GM18868 (cell line): ENCODE data around the gene HYAL1.
"Not testable (repeated sequence)": the region's sequence is repeated elsewhere in the genome, so short reads cannot be mapped to it uniquely, and the experiment has no call there.

ENCODE experiments used
- ATAC-seq: cut with Tn5 transposase; IDR thresholded peaks from one replicate; pipeline ENCODE4 v1.9.1; 2021; ENCODE audit warnings: mild to moderate bottlenecking, moderate library complexity; ENCODE audit not compliant: unreplicated experiment

Gene HYAL1

DNA sequence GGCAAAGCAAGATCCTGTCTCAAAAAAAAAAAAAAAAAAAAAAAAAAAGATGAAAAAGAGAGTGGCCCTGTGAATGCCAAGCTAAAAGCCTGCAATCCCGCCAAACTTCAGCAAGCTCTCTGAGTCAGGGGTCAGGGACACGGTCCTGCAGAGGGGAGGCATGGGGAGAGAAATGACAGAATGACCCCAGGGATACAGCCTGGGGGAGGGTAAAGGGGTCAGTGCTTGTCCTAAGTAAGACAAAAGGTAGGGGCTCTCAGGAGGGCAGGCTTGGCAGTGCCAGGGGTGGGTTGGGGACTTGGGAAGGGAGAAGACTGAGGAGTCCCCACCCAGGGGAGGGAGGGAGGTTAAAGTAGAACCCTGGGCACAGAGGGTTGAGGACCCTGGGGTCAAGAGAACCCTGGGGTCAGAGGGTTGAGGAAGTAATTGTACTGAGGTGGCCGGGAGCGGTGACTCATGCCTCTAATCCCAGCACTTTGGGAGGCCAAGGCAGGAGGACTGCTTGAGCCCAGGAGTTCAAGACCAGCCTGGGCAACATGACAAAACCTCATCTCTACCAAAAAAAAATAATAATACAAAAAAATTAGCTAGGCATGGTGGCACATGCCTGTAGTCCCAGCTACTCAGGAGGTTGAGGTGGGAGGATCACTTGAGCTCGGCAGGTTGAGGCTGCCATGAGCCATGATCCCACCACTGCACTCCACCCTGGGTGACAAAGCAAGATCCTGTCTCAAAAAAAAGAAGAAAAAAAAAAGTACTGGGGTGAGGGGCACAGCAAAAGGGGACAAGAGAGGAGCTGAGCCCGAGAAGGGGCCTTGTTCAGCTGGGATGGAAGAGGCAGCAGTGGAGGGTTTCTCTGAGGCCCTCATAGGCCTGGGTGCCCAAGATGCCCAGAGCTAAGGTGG lies 39.6 kb downstream of the HYAL1 start:
- ATAC-seq, result no peak

DNA sequence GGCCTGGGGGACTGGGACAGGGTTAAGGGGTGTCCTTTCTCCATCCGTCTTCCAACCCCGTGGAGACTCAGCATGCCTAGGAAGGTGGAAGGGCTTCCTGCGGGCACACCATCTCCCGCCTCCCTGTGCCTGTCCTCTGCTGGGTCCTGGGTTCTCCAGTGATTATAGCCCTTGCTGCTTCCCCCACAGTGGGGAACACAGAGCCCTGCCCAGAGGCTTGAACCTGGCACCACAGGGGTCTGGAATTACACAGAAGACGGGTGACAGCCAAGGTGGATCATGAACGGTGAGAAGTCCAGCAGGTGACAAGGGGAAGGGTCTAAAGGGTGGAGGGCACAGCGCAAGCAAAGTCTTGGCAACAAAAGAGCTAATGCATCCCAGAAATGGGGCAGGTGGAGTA lies 40.6 kb downstream of the HYAL1 start:
- no peak for ATAC-seq

- not testable (repeated sequence) for ATAC-seq
Observed at GRCh38 chr3:50262200-50262599, 41.2 kb downstream of the HYAL1 start.

DNA sequence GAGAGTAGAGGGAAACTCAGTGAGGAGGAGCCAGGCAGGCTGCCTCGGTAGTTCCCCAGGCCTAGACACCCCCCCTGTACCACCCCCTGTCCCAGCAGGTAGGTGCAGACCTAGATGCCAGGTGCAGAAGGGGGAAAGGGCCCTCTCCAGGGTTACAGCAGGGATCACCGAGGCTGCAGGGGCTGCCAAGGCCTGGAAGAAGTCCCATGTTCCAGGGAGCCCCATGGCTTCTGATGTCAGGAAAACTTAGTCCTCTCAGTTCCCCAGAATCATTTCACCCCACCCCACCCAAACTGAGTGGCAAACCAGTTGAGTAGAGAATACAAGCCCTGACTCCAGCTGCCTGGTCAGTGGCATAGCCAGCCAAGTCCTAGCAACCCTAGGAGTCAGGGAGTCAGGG lies 41.9 kb downstream of the HYAL1 start:
- ATAC-seq, result no peak

DNA sequence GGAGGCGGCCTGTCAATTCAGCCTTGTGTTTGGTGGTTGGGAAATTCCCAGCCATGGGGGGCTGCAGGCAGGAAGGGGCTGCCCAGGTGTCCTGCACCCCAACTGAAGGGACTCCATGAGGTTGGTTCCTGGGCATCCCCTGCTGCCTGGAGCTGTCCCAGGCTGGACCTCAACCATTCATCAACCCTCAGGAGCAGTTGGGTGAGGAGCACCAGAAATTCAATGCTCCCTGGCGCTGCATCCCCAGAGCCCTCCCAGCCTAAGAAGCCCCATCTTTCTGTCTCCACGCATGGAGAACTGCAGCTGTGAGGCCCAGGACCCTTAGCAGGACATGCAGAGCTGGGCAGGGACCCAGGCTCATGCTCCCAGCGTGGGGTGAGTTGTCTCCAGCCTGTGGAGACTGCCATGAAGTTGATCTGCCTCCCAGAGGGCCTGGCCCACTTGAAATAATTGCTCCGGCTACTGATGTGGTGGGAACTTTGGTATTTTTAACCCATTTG lies 42.4 kb downstream of the HYAL1 start:
- ATAC-seq, result no peak

DNA sequence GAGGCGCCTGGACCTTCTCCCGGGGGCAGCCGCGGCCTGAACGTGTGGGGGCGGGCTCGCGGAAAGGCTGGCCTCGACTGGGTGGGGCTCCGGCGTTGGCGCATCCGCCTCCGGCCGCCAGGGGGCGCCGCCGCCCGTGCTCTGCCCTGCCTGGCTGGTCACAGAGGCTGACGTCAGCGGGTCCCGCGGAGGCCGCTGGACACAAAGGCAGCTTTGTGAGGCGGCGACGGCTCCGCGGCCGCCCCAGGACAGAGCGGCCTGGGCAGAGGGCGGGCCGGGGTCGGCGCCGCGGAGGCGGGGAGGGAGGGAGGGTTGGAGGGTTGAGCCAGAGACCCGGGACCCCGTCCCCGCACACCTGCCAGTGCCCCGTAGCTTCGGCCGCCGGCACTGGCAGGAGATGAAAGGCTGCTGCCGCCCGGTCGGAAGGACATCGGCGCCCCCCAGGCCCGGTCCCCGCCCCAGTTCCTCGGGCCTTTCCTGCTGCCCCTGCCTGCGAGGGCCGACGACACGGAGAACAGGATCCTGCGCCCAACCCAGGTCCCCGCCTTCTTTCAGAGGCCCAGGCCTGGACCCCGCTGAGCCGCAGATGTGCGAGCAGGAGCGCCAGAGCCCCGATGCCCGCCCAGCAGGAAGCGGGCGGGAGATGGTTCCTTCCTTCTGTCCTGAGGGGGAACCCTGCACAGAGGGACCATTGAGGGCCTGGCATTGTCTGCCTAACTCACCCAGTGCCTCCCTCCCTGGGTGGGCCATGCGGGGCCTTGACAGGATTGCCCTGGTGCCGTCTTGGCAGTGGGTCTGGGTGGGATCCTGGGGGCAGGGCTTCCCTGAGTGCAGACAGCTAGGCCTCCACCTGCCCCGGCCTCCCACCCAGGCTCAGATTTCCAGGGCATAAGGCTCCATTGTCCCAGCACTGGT lies 43.1 kb downstream of the HYAL1 start:
- peak; percentile 89 for ATAC-seq

DNA sequence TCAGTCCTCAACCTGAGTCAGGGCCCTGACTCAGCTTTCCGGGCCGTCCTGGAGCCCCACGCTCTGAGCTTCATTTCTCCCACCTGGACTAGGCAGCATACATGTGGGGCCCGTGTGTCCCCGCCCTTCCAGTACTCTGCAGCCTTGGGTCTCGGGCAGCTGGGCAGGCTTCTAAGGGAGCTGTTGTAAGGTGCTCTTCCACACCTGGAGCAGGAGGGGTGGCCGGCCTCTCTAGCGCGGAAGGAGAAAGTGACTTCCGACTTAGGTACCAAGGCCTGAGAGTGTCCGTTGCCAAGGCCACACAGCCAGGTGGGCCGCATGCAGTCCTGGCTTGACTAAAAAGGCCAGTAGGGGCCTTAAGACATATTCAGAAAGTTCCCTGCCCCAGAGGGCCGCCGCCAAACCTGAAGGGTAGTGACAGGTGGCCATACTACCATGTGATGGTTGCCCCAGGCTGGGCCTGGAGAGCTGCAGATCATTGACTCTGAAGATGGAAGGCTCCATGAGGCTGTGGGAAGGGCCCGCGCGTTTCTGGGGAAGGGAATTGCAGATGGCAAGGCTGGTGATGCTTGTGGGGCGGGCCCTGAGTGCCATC lies 43.8 kb downstream of the HYAL1 start:
- ATAC-seq, result peak; percentile 18

DNA sequence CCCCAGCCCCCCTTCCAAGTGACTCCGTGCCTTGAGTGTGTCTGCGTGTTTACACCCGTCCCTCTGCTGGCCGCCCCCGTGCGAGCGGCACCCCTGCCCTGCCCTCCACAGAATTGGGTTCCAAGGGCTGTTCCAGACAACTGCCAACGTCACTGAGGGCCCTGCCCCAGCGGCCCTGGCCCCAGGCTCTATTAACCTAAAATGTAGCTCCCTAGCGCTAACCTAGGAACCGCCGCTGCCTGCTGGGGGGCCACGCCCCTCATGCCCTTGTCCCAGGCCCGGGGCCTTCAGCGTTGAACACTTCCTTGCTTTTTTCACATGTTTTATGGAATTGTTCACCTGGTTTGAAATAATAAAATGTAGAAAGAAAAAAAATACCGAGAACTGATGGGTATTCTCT lies 44.4 kb downstream of the HYAL1 start:
- ATAC-seq, result no peak

GRCh38 chr3:50258029-50258680 lies 45.2 kb downstream of the HYAL1 start:
- no peak for ATAC-seq

DNA sequence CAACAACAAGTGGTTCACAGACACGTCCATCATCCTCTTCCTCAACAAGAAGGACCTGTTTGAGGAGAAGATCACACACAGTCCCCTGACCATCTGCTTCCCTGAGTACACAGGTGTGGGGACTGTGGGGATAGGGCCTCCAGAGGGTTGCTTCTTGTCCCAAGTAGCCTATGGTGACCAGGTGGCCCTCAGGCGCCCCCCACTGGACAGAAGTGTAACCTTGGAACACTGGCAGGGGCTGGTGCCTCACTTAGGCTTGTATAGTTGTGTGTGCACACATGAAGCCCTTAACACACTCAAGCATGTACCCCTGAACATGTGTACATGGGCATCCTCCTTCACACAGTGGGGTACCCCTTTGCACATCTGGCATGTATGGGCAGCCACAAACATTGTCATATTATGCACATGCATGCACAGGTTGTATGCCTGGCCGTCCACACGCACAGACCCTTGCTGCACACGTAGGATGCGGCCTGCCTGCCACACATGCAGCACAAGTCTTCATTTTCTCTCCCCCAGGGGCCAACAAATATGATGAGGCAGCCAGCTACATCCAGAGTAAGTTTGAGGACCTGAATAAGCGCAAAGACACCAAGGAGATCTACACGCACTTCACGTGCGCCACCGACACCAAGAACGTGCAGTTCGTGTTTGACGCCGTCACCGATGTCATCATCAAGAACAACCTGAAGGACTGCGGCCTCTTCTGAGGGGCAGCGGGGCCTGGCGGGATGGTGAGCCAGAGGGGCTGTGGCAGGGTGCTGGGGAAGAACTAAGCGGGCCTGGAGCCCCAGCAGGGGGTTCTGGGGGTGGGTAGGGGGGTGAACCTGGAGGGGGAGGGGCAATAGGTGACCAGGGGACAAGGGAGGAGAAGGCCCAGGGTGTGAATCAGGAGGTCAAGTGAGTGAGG lies 46.1 kb downstream of the HYAL1 start:
- no peak for ATAC-seq

GRCh38 chr3:50255251-50255615 lies 48.1 kb downstream of the HYAL1 start:
- ATAC-seq, result no peak

- no peak for ATAC-seq
Observed at GRCh38 chr3:50254577-50255250, 48.7 kb downstream of the HYAL1 start.

DNA sequence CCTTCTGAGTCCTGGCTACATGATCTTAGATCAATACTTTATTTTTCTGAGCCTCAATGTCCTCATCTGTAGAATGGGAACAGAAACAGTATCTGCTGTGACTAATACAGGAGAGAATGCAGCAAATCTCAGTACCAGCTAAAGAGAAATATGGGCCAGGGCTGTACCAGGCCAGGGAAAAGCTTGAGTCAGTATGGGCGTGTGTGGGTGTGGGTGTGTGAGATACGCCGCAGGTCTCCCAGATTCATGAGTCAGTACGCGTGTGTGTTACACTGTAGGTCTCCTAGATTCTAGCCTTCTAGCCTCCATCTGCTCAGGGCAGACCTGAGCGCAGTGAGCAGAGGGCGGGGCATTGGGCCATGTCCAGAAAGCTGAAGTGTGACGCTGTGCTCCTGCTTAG lies 52.2 kb downstream of the HYAL1 start:
- ATAC-seq, result no peak

DNA sequence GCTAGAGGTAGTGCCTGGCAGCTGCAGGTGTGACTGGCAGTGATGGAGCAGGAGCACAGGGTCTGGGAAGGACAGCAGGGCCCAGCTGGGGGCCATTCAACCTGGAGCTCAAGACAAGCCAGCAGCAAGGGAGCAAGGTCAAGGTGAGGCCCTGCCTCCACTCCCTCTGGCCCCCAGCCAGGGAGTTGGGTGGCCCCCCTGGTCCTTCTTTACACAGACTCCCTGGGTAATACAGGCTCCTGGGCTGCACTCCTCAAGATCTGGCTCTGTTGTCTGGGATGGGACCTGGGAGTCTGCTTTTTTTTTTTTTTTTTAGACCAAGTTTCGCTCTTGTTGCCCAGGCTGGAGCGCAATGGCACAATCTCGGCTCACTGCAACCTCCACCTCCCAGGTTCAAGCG lies 52.9 kb downstream of the HYAL1 start:
- no peak for ATAC-seq
